Measurements from ENCODE around the gene SYNPR. TPM values are rescaled to one million over a fixed set of nuclear protein-coding genes. Genes with fewer than 3 reads are reported as not detected.

The SYNPR gene
- total RNA-seq, 1 experiment from 2014 or later, result 0.85 TPM

GRCh38 chr3:63242124-63242523, 36.0 kb upstream of the SYNPR start:
- DNase-seq (ENCODE audit: low spot score), result no peak
- ChIA-PET POLR2A (no interaction called here), CTCF (no interaction called here)
- TF ChIP-seq PRDM15 (CRISPR knock-in tag; IDR thresholded peaks at IDR 0.05), result no peak
- Mint-ChIP-seq H3K27ac (no peak overlapping the region), H3K36me3 (no peaks in the 10 kb centered on the region), H3K4me3 (no peak overlapping the region), H3K4me1 (no peaks in the 10 kb centered on the region), H3K27me3 (ENCODE audit: low read depth) (no peaks in the 10 kb centered on the region; the same call in none of the 2 replicates), H3K9me3 (no peaks in the 10 kb centered on the region; the same call in 1 of the 2 replicates)
- no peak for ATAC-seq

DNA sequence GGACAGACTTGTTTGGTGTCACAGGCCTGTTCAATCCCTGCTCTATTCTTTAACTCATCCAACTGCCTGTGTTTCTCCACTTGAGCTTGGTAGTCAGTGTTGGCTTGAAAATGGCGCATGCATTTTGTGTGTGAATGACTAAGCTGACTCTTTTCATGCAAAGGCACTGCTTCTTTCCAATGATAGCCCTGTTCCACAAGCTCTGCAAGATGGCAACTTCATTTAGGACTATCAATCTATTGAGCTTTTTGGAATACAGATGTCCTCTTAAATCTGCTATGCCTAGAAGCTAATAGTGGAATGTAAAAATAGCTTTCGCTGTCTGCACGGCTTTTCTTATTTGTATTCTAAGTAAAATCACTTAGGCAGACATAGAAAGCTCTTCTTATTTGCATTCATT, 33.6 kb upstream of the SYNPR start:
- Mint-ChIP-seq H3K27me3 (ENCODE audit: low read depth) (no peaks in the 10 kb centered on the region; the same call in none of the 2 replicates), H3K4me3 (no peak overlapping the region), H3K36me3 (no peaks in the 10 kb centered on the region), H3K27ac (no peak overlapping the region), H3K9me3 (no peaks in the 10 kb centered on the region; the same call in 1 of the 2 replicates), H3K4me1 (no peaks in the 10 kb centered on the region)
- TF ChIP-seq RELA (CRISPR knock-in tag; IDR thresholded peaks at IDR 0.05; ENCODE audit: borderline replicate concordance) (no peak), NFYB (CRISPR knock-in tag; conservative IDR thresholded peaks at IDR 0.05; ENCODE audit: low read depth) (no peak), TCF7 (CRISPR knock-in tag; IDR thresholded peaks at IDR 0.05; ENCODE audit: low read depth) (no peak), RORB (CRISPR knock-in tag; IDR thresholded peaks at IDR 0.05) (no peak), ZBTB21 (CRISPR knock-in tag; IDR thresholded peaks at IDR 0.05; ENCODE audit: borderline replicate concordance) (no peak), CBFB (CRISPR knock-in tag; IDR thresholded peaks at IDR 0.05; ENCODE audit: low read depth) (no peak), USF2 (CRISPR knock-in tag; IDR thresholded peaks at IDR 0.05) (no peak)
- TF ChIP-seq, protein P1, sequence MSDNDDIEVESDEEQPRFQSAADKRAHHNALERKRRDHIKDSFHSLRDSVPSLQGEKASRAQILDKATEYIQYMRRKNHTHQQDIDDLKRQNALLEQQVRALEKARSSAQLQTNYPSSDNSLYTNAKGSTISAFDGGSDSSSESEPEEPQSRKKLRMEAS (CRISPR knock-in tag; IDR thresholded peaks at IDR 0.05), result no peak
- TF ChIP-seq, protein P2, sequence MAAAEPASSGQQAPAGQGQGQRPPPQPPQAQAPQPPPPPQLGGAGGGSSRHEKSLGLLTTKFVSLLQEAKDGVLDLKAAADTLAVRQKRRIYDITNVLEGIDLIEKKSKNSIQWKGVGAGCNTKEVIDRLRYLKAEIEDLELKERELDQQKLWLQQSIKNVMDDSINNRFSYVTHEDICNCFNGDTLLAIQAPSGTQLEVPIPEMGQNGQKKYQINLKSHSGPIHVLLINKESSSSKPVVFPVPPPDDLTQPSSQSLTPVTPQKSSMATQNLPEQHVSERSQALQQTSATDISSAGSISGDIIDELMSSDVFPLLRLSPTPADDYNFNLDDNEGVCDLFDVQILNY (CRISPR knock-in tag; IDR thresholded peaks at IDR 0.05), result no peak
- no peak for ATAC-seq
- DNase-seq (ENCODE audit: low spot score), result no peak
- ChIA-PET CTCF (interaction anchor here (1.0 to 2.3 kb wide), 4 partner anchors 13 to 578 kb away, joined by 3 to 8 read pairs (median 4); no protein-coding TSS in a partner anchor), POLR2A (no interaction called here)

GRCh38 chr3:63245726-63246241, 32.3 kb upstream of the SYNPR start:
- CTCF ChIA-PET, result interaction anchor here (1.5 kb wide), 1 partner anchor 567 kb away, joined by 3 read pairs; no protein-coding TSS in a partner anchor
- no peak for TF ChIP-seq ATF1 (CRISPR knock-in tag; IDR thresholded peaks at IDR 0.05)
- no peak for TF ChIP-seq AFF4 (CRISPR knock-in tag; IDR thresholded peaks at IDR 0.05; ENCODE audit: borderline replicate concordance)
- TF ChIP-seq GTF2I (CRISPR knock-in tag; conservative IDR thresholded peaks at IDR 0.05), result no peak
- no peak for TF ChIP-seq ZNF423 (CRISPR knock-in tag; IDR thresholded peaks at IDR 0.05)
- TF ChIP-seq ZNF263 (CRISPR knock-in tag; IDR thresholded peaks at IDR 0.05; ENCODE audit: low read depth), result no peak
- TF ChIP-seq PREB (CRISPR knock-in tag; IDR thresholded peaks at IDR 0.05; ENCODE audit: borderline replicate concordance), result no peak
- no peak for TF ChIP-seq HMGA2 (CRISPR knock-in tag; IDR thresholded peaks at IDR 0.05)
- TF ChIP-seq NFATC4 (CRISPR knock-in tag; IDR thresholded peaks at IDR 0.05), result no peak
- no peak for TF ChIP-seq ZNF232 (CRISPR knock-in tag; IDR thresholded peaks at IDR 0.05)
- TF ChIP-seq ZNF317 (CRISPR knock-in tag; IDR thresholded peaks at IDR 0.05; ENCODE audit: borderline replicate concordance, low read depth), result no peak
- no peak for TF ChIP-seq JAZF1 (CRISPR knock-in tag; IDR thresholded peaks at IDR 0.05)

More at GRCh38 chr3:63245726-63246241, 32.3 kb upstream of the SYNPR start:
- Mint-ChIP-seq H3K4me1 (no peaks in the 10 kb centered on the region), H3K27me3 (ENCODE audit: low read depth) (no peaks in the 10 kb centered on the region; the same call in none of the 2 replicates), H3K27ac (no peak overlapping the region), H3K9me3 (no peaks in the 10 kb centered on the region), H3K4me3 (no peak overlapping the region), H3K36me3 (no peaks in the 10 kb centered on the region)
- POLR2A ChIA-PET, result interaction anchor here (0.7 kb wide), 1 partner anchor 127 kb away, joined by 3 read pairs; no protein-coding TSS in a partner anchor
- DNase-seq (ENCODE audit: low spot score) (no peak), ATAC-seq (no peak)

Measured in WTC11 (cell line).